NCI-H146 (cell line): ENCODE measurements around the gene HDAC4.

Source experiments
- DNase-seq: peaks from one replicate; lab custom pipeline; 2025; lab: John Stamatoyannopoulos, UW

The HDAC4 gene

DNA sequence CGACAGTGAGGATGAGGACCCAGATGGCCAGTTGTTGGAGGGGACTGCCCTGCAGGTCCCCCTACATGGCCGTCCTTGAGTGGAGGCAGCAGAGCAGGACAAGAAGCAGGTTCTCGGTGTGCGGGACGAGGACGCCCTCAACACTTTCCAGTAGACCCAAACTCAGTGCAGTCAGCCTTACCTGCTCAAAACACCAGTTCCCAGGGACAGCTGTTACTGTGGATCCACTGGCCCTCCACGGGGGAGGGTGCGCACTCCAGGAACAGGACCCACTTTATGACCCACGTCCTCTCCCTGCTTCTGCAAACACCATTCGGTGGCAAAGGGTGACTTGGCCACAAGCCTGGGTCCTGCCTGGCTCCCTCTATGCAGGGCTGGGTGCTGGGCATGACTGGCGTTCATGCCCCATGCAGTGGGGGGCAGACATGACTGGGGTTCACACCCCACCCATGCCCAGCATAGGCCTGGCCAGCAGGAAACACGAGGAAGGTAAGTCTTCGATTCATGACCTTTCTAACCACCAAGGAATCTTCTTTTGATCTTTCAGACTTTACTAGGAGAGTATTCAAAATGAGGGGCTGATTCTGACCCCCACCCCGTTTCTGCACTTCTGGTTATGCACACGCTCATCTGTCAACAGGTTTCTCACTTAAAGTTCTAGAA, 233.7 kb downstream of the HDAC4 start:
- DNase-seq: no peak

DNA sequence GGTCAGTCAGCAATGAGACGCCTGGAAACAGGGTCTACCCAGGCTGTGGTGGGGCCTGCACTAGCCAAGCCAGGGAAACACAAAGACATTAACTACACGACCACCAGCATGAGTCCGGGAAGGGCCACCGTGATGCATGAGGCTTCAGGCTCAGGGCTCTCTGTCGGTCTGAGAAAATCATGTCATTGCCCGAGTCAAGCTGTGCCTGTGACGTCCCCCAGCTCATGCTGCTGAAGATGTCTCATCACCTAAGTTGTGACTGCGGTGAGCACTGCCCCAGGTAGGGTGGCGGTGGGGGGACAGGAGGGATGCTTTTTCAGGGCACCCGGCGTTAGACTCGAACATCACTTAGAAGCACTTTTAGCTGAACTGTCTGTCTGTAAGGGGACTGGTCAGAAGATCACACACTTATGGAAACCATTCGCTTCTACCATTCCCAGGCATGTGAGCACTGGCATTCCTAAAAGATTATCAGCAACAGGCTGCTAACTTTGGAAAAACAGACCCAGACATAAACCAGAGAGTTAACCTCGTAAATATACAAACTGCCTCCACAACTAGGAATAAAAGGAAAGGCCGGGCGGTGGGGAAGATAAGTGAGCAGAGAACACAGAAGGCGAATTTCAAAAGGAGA, 234.5 kb downstream of the HDAC4 start:
- DNase-seq: no peak

DNA sequence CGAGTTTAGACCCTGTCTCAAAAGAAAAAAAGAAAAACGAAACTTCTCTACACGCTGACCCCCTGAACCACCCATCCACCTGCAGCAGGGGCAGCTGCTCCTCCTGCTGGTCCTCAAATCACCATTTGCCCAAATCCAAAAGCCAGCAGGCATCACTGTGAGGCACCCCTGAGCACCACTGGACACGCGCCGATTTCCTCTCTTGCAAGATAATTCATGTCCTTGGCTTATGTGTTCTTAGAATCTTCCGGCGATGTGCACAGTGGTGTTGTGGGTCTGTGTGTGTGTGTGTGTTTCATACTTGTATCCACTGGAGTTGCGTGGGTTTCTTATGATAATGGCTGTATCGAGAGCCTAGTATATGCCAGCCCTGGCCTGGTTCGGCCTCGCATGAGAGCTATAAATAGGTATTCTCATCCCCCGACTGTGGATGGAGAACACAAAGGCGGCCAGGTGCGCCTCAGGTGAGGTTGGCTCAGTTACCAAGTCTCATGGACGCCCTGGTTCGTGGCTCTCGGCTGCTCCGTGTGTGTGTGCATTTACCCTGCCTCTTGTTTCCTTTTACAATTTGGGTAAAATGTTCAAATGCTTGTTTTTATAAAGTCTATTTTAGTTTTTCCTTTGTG, 235.5 kb downstream of the HDAC4 start:
- DNase-seq: no peak

DNA sequence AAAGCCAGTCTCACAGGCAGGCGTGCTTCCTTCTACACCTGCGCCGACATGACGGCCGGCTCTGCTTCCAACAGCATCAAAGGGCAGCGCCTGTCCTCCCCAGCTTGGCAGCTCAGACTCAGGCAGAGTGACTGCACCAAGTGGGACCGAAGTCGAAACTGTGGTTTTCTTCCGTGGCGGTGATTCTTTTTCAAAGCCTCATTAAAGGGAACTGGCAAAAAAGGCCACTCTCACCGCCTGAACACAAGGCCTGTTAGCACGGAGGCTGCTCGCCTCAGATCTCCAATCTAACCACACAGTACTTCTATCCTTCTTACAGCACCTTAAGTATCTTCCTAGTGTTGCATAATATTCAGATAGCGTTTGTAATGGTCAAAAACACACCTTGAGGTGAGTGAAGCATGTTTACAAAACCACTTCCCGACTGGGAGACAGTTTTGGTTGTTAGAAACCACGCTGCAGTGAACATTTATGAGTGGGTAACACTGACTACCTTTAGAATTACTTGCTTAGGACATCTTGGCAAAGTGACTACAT, 236.4 kb downstream of the HDAC4 start:
- DNase-seq: no peak

DNA sequence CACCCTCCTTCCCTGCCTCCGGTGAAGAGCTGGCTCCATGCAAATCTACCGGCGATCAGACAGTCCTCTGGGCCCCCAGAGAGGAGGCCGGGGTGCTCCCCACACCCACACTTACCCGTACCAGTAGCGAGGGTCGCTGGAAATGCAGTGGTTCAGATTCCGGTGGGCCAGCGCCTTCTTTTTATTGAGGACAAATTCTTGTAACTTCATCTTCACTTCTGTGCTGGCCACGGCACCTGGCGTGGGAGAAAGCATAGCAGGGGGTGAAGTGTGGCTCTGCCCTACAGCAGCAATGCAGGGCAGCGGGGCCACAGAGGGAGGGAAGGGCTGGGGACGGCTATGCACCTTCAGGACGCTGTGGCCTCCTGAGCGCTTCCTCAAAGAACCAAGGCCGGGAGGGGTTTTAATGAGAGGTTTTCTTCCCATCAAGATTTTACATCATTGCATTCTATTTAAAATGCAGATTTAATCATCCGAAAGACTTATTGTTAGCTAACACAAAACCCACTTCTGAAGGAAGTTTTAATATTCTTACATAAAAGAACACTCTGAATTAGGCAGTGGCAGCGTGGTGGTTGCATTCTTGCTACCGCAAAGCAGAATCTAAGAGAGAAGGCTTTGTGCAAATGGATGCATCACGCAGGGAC, 237.0 kb downstream of the HDAC4 start:
- no peak for DNase-seq

DNA sequence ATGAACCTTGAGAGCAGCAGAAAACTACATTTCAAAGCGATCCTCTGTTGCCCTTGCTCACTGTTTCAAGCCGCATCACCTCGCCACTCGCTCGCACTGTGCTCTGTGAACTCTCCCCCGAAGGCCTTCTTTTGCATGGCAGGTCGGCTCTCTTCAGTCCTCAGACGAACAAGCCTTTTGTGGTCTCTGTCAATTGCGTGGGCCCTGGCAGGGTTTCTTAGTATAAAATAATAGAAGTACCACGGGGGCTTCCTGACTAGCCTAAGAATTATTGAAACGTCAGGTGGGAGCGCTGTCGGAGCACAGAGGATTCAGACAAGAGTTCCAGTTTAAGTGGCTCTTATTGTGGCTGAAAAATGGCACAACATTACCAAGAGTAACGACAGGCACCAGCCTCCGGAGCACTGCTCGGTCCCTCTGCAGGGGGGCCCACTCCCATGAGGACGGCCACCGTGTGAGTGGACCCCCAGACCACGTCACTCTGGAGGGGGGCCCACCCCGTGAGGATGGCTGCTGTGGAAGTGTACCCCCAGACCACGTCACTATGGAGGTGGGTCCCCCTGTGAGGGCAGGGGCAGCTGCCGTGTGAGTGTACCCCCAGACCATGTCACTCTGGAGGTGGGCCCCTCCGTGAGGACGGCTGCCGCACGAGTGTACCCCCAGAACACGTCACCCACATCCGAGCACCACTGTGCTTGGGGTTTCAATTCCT, 237.7 kb downstream of the HDAC4 start:
- DNase-seq: no peak

DNA sequence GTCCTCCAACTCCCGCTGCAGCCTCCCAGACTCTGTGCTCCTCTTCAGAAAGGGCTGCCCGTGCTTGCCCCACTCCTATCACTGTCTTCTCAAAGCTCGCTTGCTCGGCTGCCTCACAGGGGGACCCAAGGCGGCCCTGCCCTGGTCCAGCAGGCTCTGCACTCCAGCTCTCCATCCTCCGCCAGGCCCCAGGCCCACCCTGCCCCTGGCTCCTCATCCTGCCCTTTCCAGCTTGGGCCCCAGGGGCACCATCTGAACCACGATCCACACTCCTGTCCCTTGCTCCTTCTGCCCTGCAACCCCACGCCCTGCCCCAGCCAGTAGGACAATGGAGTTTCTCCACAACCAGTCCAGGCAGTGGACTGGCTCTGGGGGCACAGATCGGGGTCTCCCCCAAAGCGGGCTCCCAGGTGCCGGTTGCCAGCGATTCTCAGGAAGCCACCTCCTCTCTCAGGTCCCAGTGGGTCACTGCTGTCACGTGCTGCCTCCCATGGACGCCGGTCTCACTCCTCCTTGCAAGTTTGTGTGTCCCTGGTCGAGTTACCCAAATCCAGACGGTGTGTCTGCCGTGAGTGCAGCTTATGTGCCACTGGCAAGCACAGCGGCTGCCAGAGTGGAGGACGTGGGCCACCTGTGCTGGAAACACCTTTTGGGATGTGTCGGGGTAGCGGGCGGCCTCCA, 238.5 kb downstream of the HDAC4 start:
- no peak for DNase-seq

DNA sequence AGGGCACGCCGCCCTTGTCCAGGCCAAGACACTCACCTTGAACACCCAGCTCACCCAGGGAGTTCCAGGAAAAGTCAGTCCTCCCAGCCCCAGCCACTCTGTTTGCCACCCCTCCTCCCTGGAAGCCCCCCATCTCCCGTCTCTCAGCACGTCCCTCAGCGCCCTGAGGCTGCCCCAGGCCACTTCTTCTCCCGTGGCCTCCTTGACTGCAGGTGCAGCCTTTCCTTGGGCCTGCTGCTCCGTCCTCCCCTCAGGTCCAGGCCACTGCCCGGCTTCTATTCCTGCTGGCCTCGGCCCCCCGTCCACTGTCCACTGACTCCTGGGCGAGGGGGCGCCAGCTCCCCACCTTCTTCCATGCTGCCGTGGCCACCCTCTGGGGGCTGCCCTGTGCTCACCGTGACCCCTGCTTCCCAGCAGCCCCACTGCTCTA, 239.1 kb downstream of the HDAC4 start:
- no peak for DNase-seq

DNA sequence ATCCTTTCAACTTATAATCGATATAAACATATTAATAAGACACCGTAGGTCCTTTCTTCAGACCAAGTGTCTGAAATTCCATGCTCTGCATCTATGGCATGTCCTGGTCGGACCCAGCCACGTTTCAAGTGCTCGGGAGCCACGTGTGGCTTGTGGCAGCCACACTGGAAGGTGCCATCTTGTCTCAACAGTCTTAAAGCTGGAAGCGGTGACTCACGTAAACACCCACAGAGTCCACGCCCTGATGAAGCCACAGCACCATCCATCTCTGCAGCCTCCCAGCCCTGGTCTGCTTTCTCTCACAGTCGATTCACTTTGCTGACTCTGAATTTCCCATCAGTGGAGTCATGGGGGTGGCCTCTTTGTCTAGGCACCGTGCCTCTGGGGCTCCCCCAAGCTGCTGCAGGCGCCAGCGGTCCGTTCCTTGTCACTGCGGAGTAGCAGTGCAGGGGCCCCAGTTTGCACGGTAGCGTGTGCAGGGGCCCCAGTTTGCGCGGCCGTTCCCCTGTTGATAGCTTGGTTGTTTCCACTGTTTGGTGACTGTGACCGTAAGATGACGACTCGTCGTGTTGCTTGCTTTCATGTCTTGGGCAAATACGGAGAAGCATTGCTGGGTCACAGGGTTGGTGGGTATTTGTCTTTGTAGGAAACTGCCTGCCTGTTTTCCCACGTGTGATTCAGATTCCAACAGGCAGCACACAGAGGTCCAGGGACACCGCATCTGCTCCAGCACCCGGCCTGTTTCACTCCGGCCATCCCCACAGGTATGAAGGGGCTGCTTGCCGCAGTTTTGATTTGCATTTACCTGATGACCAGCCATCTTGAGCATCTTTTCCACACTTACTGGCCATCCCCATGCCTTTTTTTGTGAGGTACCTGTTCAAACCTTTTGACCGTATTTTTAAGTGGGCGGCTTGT, 240.3 kb downstream of the HDAC4 start:
- no peak for DNase-seq

DNA sequence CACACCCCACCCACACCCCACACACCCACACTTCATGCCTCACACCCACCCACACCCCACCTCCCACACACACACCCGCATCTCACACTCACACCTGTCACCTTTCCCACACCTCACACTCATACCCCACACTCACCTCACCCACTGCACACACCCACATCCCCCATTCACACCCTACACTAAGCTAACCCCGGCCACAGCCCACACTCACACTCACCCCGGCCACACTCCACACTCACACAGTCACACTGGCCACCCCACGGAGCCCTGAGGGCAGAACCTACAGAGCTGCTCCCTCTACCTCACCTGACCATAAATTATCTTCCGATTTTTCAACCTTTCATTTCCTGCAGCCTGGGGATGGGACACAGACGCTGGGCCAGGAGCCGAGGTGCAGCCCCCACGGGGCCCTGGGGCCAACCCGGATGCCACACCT, 241.3 kb downstream of the HDAC4 start:
- no peak for DNase-seq

DNA sequence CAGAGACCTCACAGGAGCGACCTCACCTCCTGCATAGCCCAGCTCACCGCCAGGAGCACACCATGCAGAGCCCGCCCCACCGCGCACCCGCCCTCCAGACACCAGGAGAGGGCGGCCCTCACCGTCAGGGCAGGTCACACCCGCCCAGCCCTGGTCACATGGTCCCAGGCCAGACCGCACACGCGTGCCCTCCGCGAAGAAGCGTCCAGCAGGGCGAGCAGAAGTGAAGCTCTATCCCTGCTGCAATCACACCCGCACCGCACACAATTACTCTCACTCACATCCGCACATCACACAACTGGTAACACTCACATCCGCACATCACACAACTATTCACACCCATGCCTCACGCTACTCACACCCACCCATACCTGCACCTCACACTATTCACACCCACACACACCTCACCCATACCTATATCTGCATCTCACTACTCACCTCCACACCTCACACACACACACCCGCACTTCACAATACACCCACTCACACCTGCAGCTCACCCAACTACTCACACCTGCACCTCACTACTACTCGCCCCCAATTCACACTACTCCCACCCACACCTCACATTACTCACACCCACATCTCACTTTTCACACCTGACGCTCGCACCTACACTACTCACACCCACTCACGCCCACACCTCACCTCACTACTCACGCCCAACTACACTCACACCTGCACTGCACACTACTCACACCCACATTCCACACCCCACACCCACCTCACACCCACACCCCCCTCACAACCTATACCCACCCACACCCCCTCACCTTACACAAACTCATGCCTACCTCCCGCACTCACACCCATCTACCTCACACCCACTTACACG, 242.0 kb downstream of the HDAC4 start:
- DNase-seq: no peak

DNA sequence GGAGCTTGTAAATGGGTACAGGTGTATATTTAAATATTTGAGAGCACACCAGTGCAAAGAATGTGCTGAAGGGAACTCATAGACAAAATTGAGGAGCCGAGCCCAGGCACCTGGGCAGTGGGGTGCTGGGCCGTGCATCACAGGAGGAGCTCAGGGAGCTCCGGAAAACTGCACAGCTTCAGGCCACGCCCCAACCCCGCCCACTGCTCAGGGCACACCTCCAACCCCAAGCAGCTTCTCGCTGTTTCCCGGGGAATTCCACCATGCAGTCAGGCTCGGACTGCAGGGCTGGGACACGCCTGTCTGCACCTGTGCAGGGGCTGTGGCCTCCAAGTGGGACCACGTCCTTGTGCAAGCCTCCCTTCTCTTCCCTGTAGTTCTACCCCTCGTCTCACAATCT, 243.0 kb downstream of the HDAC4 start:
- DNase-seq: no peak

DNA sequence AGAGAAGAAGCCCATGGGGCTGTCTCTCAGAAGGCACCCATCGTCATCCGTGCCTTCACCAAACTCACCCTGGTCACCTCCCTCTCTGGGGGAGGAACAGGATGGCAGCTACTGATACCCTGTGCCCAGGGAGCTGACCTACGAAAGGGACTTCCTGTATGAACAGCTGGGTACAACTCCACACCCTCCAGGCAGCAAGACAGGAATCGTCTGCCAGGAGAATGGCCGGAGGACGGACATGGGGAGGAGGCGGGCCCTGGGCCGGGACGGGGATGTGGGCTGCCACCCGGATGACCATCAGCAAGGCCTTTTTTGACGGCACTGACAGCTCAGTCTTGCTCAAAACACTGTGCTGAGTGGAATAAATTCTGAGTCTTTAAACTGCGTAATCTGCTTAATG, 243.6 kb downstream of the HDAC4 start:
- no peak for DNase-seq

DNA sequence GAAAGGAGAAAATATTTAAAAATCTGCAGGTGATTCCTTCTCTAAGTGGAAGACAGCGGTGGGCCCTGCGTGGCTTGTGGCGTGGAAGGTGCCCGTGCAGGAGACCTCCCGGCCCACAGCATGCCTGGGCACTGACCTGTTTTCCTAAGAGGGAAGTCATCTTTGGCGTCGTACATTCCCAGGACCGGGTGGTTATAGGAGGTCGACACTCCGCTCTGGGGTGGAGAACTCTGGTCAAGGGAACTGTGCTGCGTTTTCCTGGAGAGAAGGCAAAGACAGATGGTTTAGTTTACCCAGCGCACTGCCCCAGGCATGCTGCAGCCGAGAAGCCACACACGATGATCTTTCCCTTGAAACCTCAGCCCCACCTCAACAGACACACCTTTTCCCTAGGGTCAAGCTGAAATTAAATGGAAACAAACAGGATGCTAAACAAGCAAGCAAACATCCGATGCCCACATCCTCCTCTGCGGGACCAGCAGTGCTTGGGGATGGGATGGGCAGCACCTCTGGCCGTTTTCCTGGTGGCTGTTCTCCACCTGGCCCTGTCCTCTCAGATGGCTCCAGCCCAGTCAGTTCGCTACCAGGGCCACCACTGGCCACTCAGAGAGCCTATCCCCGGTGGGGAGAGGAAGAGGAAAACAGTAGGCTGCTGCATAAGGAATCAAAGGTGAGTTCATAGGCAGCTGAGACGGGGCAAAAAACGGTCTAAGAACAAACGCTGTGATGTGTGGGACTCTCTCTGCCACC, 244.1 kb downstream of the HDAC4 start:
- DNase-seq: no peak

DNA sequence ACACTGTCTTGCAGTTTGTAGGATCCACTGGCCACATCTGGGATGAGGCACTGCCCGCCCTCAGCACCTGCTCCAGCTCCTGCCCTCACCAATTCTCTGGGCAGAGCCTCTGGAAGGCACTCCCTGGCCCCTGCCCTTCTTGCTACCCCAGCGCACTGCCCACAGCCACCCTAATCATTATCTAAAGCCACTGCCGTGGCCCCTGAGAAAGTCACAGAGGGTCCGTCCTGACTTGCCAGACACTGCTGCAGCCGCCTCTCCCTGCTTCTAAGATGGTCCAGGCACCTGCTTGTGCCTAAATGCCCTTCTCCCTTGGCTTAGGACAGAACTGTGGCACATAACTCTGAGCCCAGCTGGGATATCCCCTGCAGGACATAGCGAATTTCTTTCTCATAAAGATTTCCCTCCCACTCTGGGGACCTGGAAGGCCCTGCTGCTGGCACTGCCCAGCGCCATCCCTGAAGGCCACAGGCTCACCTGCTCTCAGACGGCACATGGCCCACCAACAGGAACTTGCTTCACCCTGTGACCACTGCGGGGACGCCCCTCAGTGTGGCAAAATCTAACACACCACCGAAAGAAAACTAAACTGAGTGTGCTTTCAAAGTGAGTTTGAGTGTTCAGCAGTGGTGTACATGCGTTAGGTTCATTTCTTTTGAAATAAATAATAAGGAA, 244.9 kb downstream of the HDAC4 start:
- DNase-seq: no peak

DNA sequence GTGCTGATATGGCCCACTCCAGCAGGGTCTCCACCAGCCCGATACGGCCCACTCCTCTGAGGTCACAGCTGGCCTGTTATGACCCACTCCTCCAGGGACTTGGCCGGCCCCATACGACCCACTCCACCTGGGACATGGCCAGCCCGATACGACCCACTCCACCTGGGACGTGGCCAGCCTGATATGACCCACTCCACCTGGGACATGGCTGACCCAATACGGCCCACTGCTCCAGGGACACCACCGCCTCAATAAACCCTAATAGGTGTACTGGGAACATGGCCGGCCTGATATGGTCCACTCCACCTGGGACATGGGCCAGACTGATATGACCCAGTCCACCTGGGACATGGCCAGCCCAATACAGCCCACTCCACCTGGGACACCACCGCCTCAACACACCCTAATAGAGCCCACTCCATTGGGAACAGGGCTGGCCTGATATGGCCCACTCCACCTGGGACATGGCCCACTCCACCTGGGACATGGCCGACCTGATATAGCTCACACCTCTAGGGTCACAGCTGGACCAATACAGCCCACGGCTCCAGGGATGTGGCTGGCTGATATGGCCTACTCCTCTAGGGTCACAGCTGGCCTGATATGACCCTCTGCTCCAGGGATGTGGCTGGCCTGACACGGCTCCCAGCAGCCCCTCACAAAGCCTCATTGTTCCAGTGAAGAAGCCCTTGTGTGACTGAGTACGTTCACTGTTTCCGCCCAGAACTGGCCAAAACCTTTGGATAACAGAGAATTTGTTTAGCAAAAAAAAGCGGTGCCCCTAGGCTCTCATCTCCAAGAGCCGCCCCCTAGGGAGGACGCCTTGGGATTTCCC, 245.6 kb downstream of the HDAC4 start:
- DNase-seq: no peak
